C4-2B (cell line): ENCODE data around the gene OGDHL.
"Not testable (repeated sequence)": the region's sequence is repeated elsewhere in the genome, so short reads cannot be mapped to it uniquely, and the experiment has no call there.

Experiments used
- H3K27ac ChIP-seq: fragments of 450-650 bp; 2 replicates; pipeline ENCODE4 v1.5.1; 2017
- CTCF ChIP-seq: fragments of 450-650 bp; conservative IDR thresholded peaks from 2 replicates; pipeline ENCODE4 v1.5.1; 2017; ENCODE audit warnings: mild to moderate bottlenecking
- ZFX ChIP-seq: fragments of 450-650 bp; IDR thresholded peaks from 2 replicates; pipeline ENCODE4 v1.6.1; 2017

The OGDHL gene

GRCh38 chr10:49778197-49778596, 16.1 kb upstream of the OGDHL start:
- no peak overlapping the region for H3K27ac ChIP-seq
- TF ChIP-seq ZFX: no peak
- no peak for TF ChIP-seq CTCF

DNA sequence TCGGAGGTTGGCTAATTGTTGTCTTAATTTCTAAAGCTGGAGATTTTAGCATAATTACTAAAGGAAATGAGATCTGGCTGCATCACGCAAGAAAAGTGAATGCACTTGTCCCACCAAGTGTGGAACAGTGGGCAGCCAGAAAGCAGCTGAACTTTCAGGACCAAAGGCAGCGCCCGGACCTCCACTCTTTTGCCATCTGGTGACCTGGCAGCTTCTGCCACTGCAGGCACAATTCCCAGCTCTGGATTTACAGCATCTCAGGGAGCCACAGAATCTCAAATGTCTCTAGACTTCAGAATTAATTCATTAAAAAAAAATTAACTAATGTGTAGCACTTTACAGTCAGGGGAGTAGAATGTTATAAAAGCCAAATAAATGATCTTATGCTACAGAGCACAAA, 14.7 kb upstream of the OGDHL start:
- no peak for TF ChIP-seq ZFX
- no peak for TF ChIP-seq CTCF
- no peak overlapping the region for H3K27ac ChIP-seq

GRCh38 chr10:49775014-49775413, 12.9 kb upstream of the OGDHL start:
- no peak overlapping the region for H3K27ac ChIP-seq
- TF ChIP-seq CTCF (no peak), ZFX (no peak)

- not testable (repeated sequence) for H3K27ac ChIP-seq
These were observed 10.8 kb upstream of the OGDHL start for GRCh38 chr10:49772944-49773343.

- H3K27ac ChIP-seq: not testable (repeated sequence)
These were observed 8.9 kb upstream of the OGDHL start for GRCh38 chr10:49771046-49771445.

GRCh38 chr10:49769692-49770091, 7.6 kb upstream of the OGDHL start:
- H3K27ac ChIP-seq: no peak overlapping the region
- TF ChIP-seq CTCF: no peak
- no peak for TF ChIP-seq ZFX

- TF ChIP-seq CTCF (no peak), ZFX (no peak)
These were observed 6.6 kb upstream of the OGDHL start for GRCh38 chr10:49768731-49769130.

DNA sequence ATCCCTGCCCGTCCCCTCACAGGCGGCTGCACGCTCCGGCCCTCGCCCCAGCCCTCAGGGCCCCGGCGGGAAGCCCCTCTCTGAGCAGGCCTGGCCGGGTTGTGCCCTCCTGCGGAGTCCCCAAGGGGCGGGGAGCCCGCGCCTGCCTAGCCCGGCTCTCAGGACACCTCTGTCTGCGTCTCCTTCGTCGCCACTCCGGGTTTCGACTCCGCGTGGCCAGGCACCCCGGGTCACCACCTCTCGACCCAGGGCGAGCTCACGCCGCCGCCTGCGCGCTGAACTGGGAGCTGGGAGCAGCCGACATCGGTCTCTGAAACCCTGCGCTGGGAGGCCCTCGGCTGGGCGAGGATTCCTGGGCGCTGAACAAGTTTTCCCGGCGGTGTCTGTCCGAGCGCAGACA, 6.2 kb upstream of the OGDHL start:
- TF ChIP-seq ZFX (no peak), CTCF (no peak)
- no peak overlapping the region for H3K27ac ChIP-seq

More at GRCh38 chr10:49768731-49769130, 6.6 kb upstream of the OGDHL start:
- no peak overlapping the region for H3K27ac ChIP-seq

DNA sequence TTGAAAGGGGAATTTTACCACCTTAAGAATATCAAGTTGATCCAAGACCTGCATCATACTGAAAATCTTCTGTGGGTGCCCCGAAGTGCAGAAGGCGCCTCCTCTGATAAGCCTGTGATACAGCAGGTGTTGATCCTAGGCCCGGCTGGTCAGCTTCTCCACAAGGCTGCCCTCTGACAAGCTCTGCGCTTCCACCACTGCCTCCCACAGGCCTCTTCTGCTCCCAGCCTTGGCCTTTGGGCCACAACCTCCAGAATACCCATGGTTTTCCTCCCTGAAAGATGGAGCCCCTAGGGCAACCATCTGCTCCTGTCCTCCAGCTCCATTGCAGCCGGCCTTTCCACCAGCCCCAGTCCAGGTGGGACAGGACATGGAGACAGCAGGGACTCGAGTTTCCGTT, 5.6 kb upstream of the OGDHL start:
- no peak overlapping the region for H3K27ac ChIP-seq
- TF ChIP-seq ZFX: no peak
- no peak for TF ChIP-seq CTCF
